Fibroblast of lung (primary cell): ENCODE measurements around the gene AK8. TPM values are rescaled to one million over a fixed set of nuclear protein-coding genes. Genes with fewer than 3 reads are reported as not detected.

ENCODE experiments used
- DNase-seq, 2 donors: peaks; one replicate each; pipeline versions ENCODE4 v3.0.0 to v3.0.0-alpha.2; 2010; ENCODE audit warnings: low read depth in 2 of 2
- H2AFZ ChIP-seq: 2 replicates; pipeline ENCODE4 v1.5.1; 2012; ENCODE audit warnings: low read length, control low read depth, inconsistent platforms
- H3K27ac ChIP-seq: 2 replicates; pipeline ENCODE4 v1.5.1; 2011; ENCODE audit warnings: low read length, control low read depth; ENCODE audit not compliant: insufficient read depth
- H3K27me3 ChIP-seq: 2 replicates; pipeline ENCODE4 v1.5.1; 2011; ENCODE audit warnings: mild to moderate bottlenecking, low read length; ENCODE audit not compliant: control insufficient read depth, insufficient read depth
- H3K36me3 ChIP-seq: 2 replicates; pipeline ENCODE4 v1.5.1; 2011; ENCODE audit warnings: low read length; ENCODE audit not compliant: control insufficient read depth, insufficient read depth
- H3K4me1 ChIP-seq: 2 replicates; pipeline ENCODE4 v1.5.1; 2011; ENCODE audit warnings: low read length; ENCODE audit not compliant: control insufficient read depth, insufficient read depth; ENCODE audit errors: extremely low read depth
- H3K4me2 ChIP-seq: 2 replicates; pipeline ENCODE4 v1.5.1; 2011; ENCODE audit warnings: low read length, control low read depth; ENCODE audit not compliant: insufficient read depth; ENCODE audit errors: extremely low read depth
- H3K4me3 ChIP-seq, 4 experiments: fragments of 200-600 bp in 1 of 4; sonication (generic) in 1 of 4; replicated peaks in 1 of 4; 2 replicates each; pipeline ENCODE4 v1.5.1; 2011 to 2016; ENCODE audit warnings: low read length in 4 of 4, low read depth in 3 of 4, mild to moderate bottlenecking in 3 of 4, control low read depth in 2 of 4, inconsistent platforms in 1 of 4, mixed read lengths in 1 of 4; ENCODE audit not compliant: insufficient read depth in 1 of 4; ENCODE audit errors: control extremely low read depth in 1 of 4
- H3K79me2 ChIP-seq: 2 replicates; pipeline ENCODE4 v1.5.1; 2012; ENCODE audit warnings: mild to moderate bottlenecking, low read length, inconsistent platforms; ENCODE audit not compliant: control insufficient read depth, insufficient read depth
- H3K9ac ChIP-seq: 2 replicates; pipeline ENCODE4 v1.5.1; 2011; ENCODE audit warnings: mild to moderate bottlenecking, low read length, control low read depth; ENCODE audit not compliant: insufficient read depth
- H3K9me3 ChIP-seq: 2 replicates; pipeline ENCODE4 v1.5.1; 2012; ENCODE audit warnings: low read depth, low read length; ENCODE audit not compliant: control insufficient read depth, insufficient read depth
- H4K20me1 ChIP-seq: 2 replicates; pipeline ENCODE4 v1.5.1; 2011; ENCODE audit warnings: low read length; ENCODE audit not compliant: control insufficient read depth, insufficient read depth; ENCODE audit errors: extremely low read depth
- EZH2 ChIP-seq: IDR thresholded peaks from 2 replicates; pipeline ENCODE4 v1.5.1; 2012; ENCODE audit warnings: low read length, control low read depth, mild to moderate bottlenecking; ENCODE audit errors: missing control alignments
- polyA plus RNA-seq, 2 donors: library from polyadenylated mRNA; depleted of rRNA in 1 of 2; stranded (reverse) in 1 of 2; unstranded in 1 of 2; fragments of >200 nt; gene quantifications; 2 replicates each; pipeline ENCODE4 v1.2.1, GENCODE V29; 2011 to 2012; ENCODE audit warnings: missing spikeins in 1 of 2
- total RNA-seq: library from RNA; depleted of rRNA; stranded (reverse); fragments of >200 nt; gene quantifications from 2 replicates; pipeline ENCODE4 v1.2.1, GENCODE V29; 2014
- TF ChIP-seq, protein P1 (sequence below), 2 donors: IDR thresholded peaks in 1 of 2; conservative IDR thresholded peaks in 1 of 2; 1 replicate in 1 of 2; 2 replicates in 1 of 2; pipeline ENCODE4 v1.5.1; 2011 to 2012; ENCODE audit warnings: low read length in 2 of 2, control low read depth in 1 of 2, inconsistent platforms in 1 of 2, low read depth in 1 of 2, mild to moderate bottlenecking in 1 of 2

The AK8 gene
- total and polyA plus RNA-seq, 2 donors (not counting 1 experiment from before 2014, with no cell fraction given), result 0.17 to 0.50 TPM

DNA sequence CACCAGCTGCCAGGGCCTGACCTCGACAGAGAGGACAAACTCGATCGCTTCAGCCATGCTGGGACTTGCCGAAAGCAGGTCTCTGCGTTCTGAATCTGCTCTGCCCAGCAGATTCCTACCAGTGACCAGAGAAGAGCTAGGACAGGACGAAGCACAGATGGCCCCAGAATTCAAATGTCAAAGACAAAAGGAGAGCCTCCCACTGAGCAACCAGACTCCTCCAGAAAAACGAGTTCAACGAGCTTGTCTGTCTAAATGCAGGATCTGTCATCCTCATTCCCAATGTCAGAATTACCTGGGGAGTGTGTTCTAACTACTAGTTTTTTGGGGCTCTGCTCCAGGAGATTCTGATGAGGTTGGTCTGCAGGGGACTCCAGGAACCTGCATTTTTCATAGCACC is 13.4 kb downstream of the AK8 start:
- Histone ChIP-seq H4K20me1 (no peaks in the 10 kb centered on the region), H3K9ac (no peak overlapping the region), H3K9me3 (no peaks in the 10 kb centered on the region), H3K79me2 (no peaks in the 10 kb centered on the region), H3K27me3 (no peaks in the 10 kb centered on the region), H3K27ac (no peak overlapping the region), H3K4me2 (no peak overlapping the region), H3K36me3 (no peaks in the 10 kb centered on the region), H3K4me3 (no peak overlapping the region), H2AFZ (no peak overlapping the region), H3K4me1 (no peaks in the 10 kb centered on the region)
- TF ChIP-seq EZH2, result no peak
- TF ChIP-seq, protein P1, sequence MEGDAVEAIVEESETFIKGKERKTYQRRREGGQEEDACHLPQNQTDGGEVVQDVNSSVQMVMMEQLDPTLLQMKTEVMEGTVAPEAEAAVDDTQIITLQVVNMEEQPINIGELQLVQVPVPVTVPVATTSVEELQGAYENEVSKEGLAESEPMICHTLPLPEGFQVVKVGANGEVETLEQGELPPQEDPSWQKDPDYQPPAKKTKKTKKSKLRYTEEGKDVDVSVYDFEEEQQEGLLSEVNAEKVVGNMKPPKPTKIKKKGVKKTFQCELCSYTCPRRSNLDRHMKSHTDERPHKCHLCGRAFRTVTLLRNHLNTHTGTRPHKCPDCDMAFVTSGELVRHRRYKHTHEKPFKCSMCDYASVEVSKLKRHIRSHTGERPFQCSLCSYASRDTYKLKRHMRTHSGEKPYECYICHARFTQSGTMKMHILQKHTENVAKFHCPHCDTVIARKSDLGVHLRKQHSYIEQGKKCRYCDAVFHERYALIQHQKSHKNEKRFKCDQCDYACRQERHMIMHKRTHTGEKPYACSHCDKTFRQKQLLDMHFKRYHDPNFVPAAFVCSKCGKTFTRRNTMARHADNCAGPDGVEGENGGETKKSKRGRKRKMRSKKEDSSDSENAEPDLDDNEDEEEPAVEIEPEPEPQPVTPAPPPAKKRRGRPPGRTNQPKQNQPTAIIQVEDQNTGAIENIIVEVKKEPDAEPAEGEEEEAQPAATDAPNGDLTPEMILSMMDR (conservative IDR thresholded peaks at IDR 0.05 in 1 of 2, IDR thresholded peaks at IDR 0.05 in 1 of 2; ENCODE audit: low read depth in 1 of 2, low read length in 2 of 2), result no peak
- no peak for DNase-seq

DNA sequence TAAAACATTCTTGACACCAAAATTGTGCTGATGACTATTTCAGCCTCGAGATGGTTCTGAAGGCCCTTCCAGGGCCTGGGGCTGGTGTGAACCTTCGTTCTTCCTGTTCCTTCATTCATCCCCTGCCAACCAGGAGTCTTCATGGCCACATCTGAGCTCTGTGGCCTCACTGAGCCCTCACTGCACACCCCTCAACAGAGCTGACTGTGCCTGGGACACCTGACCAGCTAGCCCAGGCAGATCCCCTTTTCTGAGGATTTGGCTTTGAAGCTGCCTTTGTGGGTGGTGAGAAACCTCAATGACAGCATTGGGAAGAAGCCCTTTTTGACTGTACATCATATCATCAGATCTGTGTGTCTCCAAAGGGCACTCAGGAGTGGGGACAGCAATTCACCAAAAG is 13.8 kb downstream of the AK8 start:
- Histone ChIP-seq H3K4me3 (no peak overlapping the region), H3K79me2 (no peaks in the 10 kb centered on the region), H3K4me2 (no peak overlapping the region), H3K9me3 (no peaks in the 10 kb centered on the region), H3K9ac (no peak overlapping the region), H3K27me3 (no peaks in the 10 kb centered on the region), H4K20me1 (no peaks in the 10 kb centered on the region), H2AFZ (no peak overlapping the region), H3K4me1 (no peaks in the 10 kb centered on the region), H3K27ac (no peak overlapping the region), H3K36me3 (no peaks in the 10 kb centered on the region)
- TF ChIP-seq, protein P1 (conservative IDR thresholded peaks at IDR 0.05 in 1 of 2, IDR thresholded peaks at IDR 0.05 in 1 of 2; ENCODE audit: low read depth in 1 of 2, low read length in 2 of 2), result no peak
- TF ChIP-seq EZH2, result no peak
- no peak for DNase-seq

GRCh38 chr9:132863096-132863495 is 15.0 kb downstream of the AK8 start:
- Histone ChIP-seq H3K4me2 (no peak overlapping the region), H3K27ac (no peak overlapping the region), H2AFZ (no peak overlapping the region), H3K4me3 (no peak overlapping the region), H3K9me3 (no peaks in the 10 kb centered on the region), H3K27me3 (peaks cover 2% of the 10 kb centered on the region), H4K20me1 (no peaks in the 10 kb centered on the region), H3K36me3 (no peaks in the 10 kb centered on the region), H3K4me1 (no peaks in the 10 kb centered on the region), H3K9ac (no peak overlapping the region), H3K79me2 (no peaks in the 10 kb centered on the region)
- TF ChIP-seq, protein P1 (conservative IDR thresholded peaks at IDR 0.05 in 1 of 2, IDR thresholded peaks at IDR 0.05 in 1 of 2; ENCODE audit: low read depth in 1 of 2, low read length in 2 of 2), result no peak
- no peak for TF ChIP-seq EZH2
- DNase-seq, result no peak
